Heart left ventricle (tissue), 13 donors: ENCODE results near the gene IDE.

Source experiments
- POLR2A ChIP-seq, 2 donors: fragments of 450-650 bp; IDR thresholded peaks; one replicate each; pipeline ENCODE4 v1.6.1; 2017; ENCODE audit warnings: antibody characterized with exemption in 2 of 2, mild to moderate bottlenecking in 2 of 2, moderate library complexity in 2 of 2
- TF ChIP-seq, protein P1 (sequence below), 12 donors: fragments of 200-600 bp; sonication (generic) in 4 of 12; IDR thresholded peaks; one replicate each; pipeline versions ENCODE4 v1.5.0 to v1.8.0; 2018 to 2022; ENCODE audit warnings: antibody characterized with exemption in 12 of 12, mild to moderate bottlenecking in 5 of 12
- donor health status: ischemic (EF 13 %, LVEDD 7.1; RV severe dilation, severe dysfunction).
- donor health status: DM: no; HTN: yes; CAD: no.
- donor health status: DM: no; HTN: no; CAD: no.
- donor health status: ischemic (EF 25% LVEDD 6.9; RV normal size, moderate dysfunction).
- donor health status: ischemic (EF 25% LVEDD 5.7; RV mildly dilated, moderate dysfunction).
- donor health status: ischemic (EF 35%, LVEDD 5.7; RV mildly dilated, moderate dysfunction).
- donor health status: nonischemic (EF 11% LVEDD 7.7; RV severe dilation, severe dysfunction).
- donor health status: DM: yes; HTN: yes; CAD: no.
- donor health status: PGD.
- donor health status: ischemic (EF 29% LVEDD 5.4; RV normal size, mild dysfunction).
- donor health status: nonischemic (EF 23%, LVEDD 6.1; RV moderate dilation, normal function).

DNA sequence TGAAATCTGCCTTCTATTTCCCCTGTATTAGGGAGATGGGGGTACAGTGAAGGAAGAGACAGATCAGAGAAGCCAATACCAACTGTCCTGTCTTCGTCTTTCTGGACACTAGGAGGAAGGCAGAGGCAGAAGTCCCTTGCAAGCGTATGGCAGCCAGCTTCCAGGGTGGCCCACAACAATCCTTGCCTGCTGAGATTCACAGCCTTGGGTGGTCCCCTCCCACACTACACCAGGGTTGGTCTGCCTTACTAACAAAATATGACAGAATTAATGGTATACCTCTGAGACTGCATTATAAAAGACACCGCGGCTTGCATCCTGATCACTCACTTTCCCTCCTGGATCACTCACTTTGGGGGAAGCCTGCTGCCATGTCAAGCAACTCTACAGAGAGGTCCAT, 90.4 kb downstream of the IDE start:
- TF ChIP-seq, protein P1, sequence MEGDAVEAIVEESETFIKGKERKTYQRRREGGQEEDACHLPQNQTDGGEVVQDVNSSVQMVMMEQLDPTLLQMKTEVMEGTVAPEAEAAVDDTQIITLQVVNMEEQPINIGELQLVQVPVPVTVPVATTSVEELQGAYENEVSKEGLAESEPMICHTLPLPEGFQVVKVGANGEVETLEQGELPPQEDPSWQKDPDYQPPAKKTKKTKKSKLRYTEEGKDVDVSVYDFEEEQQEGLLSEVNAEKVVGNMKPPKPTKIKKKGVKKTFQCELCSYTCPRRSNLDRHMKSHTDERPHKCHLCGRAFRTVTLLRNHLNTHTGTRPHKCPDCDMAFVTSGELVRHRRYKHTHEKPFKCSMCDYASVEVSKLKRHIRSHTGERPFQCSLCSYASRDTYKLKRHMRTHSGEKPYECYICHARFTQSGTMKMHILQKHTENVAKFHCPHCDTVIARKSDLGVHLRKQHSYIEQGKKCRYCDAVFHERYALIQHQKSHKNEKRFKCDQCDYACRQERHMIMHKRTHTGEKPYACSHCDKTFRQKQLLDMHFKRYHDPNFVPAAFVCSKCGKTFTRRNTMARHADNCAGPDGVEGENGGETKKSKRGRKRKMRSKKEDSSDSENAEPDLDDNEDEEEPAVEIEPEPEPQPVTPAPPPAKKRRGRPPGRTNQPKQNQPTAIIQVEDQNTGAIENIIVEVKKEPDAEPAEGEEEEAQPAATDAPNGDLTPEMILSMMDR (IDR thresholded peaks at IDR 0.05), result no peak
- no peak for TF ChIP-seq POLR2A (IDR thresholded peaks at IDR 0.05)
